GM23248 (cell line): Measurements from ENCODE around the gene ARHGAP24. TPM values are rescaled to one million over a fixed set of nuclear protein-coding genes. Genes with fewer than 3 reads are reported as not detected.

Experiments
- DNase-seq: peaks from one replicate; pipeline ENCODE4 v3.0.0-alpha.2; 2015
- H2AFZ ChIP-seq: fragments of 200-600 bp; sonication (generic); 2 replicates; pipeline ENCODE4 v1.6.1; 2016; ENCODE audit warnings: antibody characterized with exemption
- H3F3A ChIP-seq: fragments of 200-600 bp; sonication (generic); 2 replicates; pipeline ENCODE4 v1.6.1; 2016; ENCODE audit warnings: mild to moderate bottlenecking, antibody characterized with exemption, mixed run types; ENCODE audit not compliant: insufficient read depth
- H3K27ac ChIP-seq: fragments of 200-600 bp; sonication (generic); 2 replicates; pipeline ENCODE4 v1.5.1; 2016; ENCODE audit warnings: mild to moderate bottlenecking
- H3K27me3 ChIP-seq: fragments of 200-600 bp; sonication (generic); replicated peaks from 2 replicates; pipeline ENCODE4 v1.6.1; 2016; ENCODE audit warnings: mild to moderate bottlenecking; ENCODE audit not compliant: insufficient read depth
- H3K36me3 ChIP-seq: fragments of 200-600 bp; sonication (generic); 2 replicates; pipeline ENCODE4 v1.6.1; 2016; ENCODE audit warnings: low read depth, mild to moderate bottlenecking
- H3K4me1 ChIP-seq: fragments of 200-600 bp; sonication (generic); 2 replicates; pipeline ENCODE4 v1.6.1; 2016; ENCODE audit warnings: mild to moderate bottlenecking; ENCODE audit not compliant: insufficient read depth
- H3K4me2 ChIP-seq: fragments of 200-600 bp; sonication (generic); one replicate; pipeline ENCODE4 v1.6.1; 2016; ENCODE audit warnings: mild to moderate bottlenecking; ENCODE audit not compliant: unreplicated experiment
- H3K4me3 ChIP-seq: fragments of 200-600 bp; sonication (generic); 2 replicates; pipeline ENCODE4 v1.5.1; 2016; ENCODE audit warnings: mild to moderate bottlenecking
- H3K79me2 ChIP-seq: fragments of 200-600 bp; sonication (generic); 2 replicates; pipeline ENCODE4 v1.6.1; 2016; ENCODE audit warnings: mild to moderate bottlenecking; ENCODE audit not compliant: insufficient read depth
- H3K9ac ChIP-seq: fragments of 200-600 bp; sonication (generic); 2 replicates; pipeline ENCODE4 v1.6.1; 2016; ENCODE audit warnings: mild to moderate bottlenecking
- H3K9me2 ChIP-seq: fragments of 200-600 bp; sonication (generic); 2 replicates; pipeline ENCODE4 v1.6.1; 2016; ENCODE audit warnings: mixed run types, mild to moderate bottlenecking, moderate library complexity; ENCODE audit not compliant: insufficient read depth
- H3K9me3 ChIP-seq: fragments of 200-600 bp; sonication (generic); one replicate; pipeline ENCODE4 v1.6.1; 2017; ENCODE audit warnings: low read depth
- H4K20me1 ChIP-seq: fragments of 200-600 bp; sonication (generic); 2 replicates; pipeline ENCODE4 v1.6.0; 2016; ENCODE audit not compliant: insufficient read depth
- EZH2 ChIP-seq: fragments of 200-600 bp; sonication (generic); IDR thresholded peaks from 2 replicates; pipeline ENCODE4 v1.6.1; 2018; ENCODE audit warnings: antibody characterized with exemption, mild to moderate bottlenecking; ENCODE audit not compliant: insufficient read depth, poor library complexity, severe bottlenecking
- EZH2phosphoT487 ChIP-seq: fragments of 200-600 bp; sonication (generic); IDR thresholded peaks from 2 replicates; pipeline ENCODE4 v1.6.1; 2018; ENCODE audit warnings: antibody characterized with exemption, moderate library complexity, mild to moderate bottlenecking, low read depth; ENCODE audit not compliant: insufficient read depth
- WGBS, 2 experiments: methylation state at CpG; one replicate each; pipeline ENCODE4 v1.1.6; 2015 to 2017; ENCODE audit warnings: low lambda C conversion rate in 2 of 2, low coverage in 1 of 2; ENCODE audit errors: missing lambda C conversion rate in 2 of 2; 5-methylcytosine and 5-hydroxymethylcytosine counted together
- in situ Hi-C: fragments of 300-500 bp; cut with MboI; formaldehyde crosslinking; loops from 2 replicates; pipeline ENCODE4 v1.15.0; 2020
- polyA plus RNA-seq: library from polyadenylated mRNA; unstranded; fragments of >200 nt; fragmentation: Nextera tagmentation; extraction: Ambion mirVana; gene quantifications from 2 replicates; pipeline ENCODE4 v1.2.1, GENCODE V29; 2016
- total RNA-seq: library from RNA; depleted of rRNA; stranded (reverse); fragments of >200 nt; shearing (Covaris generic); gene quantifications from 2 replicates; pipeline ENCODE4 v1.2.3, GENCODE V29; 2014

The ARHGAP24 gene
- total and polyA plus RNA-seq, 2 experiments from 2014 or later, result 24.1 to 31.6 TPM

DNA sequence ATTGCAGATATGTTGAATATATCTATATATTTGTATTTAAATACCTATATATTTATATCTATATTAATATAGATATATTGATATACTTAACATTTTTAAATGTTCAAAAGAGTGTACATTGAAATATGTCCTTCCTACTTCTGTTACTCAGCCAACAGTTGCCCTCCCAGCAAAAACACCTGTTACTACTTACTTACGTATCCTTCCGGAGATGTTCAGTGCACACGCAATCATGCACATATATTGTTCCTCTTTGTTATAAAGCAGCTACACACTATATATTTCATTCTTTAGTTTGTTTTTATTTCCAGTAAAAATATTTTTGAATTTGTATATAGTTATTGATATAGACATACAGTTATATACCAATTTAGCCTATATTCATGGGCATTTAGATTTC is 142.3 kb downstream of the ARHGAP24 start:
- Histone ChIP-seq H4K20me1 (no peaks in the 10 kb centered on the region), H3K79me2 (no peaks in the 10 kb centered on the region), H3K9me2 (no peaks in the 10 kb centered on the region), H3K36me3 (no peaks in the 10 kb centered on the region), H3K4me3 (no peak overlapping the region), H3K4me2 (no peak overlapping the region), H3K9ac (no peak overlapping the region), H3K27ac (no peak overlapping the region), H3F3A (no peaks in the 10 kb centered on the region), H3K9me3 (no peaks in the 10 kb centered on the region), H3K27me3 (no peaks in the 10 kb centered on the region), H2AFZ (no peak overlapping the region), H3K4me1 (no peaks in the 10 kb centered on the region)
- no peak for DNase-seq
- TF ChIP-seq EZH2phosphoT487, result no peak
- no peak for TF ChIP-seq EZH2
- in situ Hi-C loops, result no loop called here
- 80 to 83% methylated on average over 3 of the region's 3 CpGs for WGBS, 2 experiments

- Histone ChIP-seq H3K4me2 (no peak overlapping the region), H3K79me2 (no peaks in the 10 kb centered on the region)
- TF ChIP-seq EZH2 (no peak), EZH2phosphoT487 (no peak)
These were observed 158.0 kb downstream of the ARHGAP24 start for GRCh38 chr4:85632981-85633380.

DNA sequence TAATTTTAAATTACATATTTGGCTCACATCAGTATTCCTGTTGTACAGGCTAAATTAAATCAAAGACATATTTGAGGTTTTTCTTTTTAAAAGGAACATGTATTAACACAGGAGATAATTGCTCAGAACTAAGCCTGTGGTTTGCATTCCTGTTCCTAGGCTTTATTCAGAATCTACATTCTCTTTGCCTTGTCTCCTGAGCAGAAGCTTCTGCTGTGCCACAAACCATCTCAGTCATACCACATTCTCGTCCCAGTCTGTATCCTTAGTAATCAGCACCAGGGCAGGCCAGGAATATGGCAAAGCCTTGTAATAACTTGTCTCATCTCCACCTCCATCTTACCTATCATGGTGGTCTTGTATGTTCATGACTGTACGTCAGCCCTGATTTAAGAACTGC is 162.8 kb downstream of the ARHGAP24 start:
- no peaks in the 10 kb centered on the region for H3K9me3 ChIP-seq
- WGBS, 2 experiments, result 93 to 96% methylated on average over 2 of the region's 2 CpGs
- in situ Hi-C loops, result no loop called here
- H3K4me1 ChIP-seq, result no peaks in the 10 kb centered on the region
- no peak for DNase-seq
- H3K9ac ChIP-seq, result no peak overlapping the region
- no peaks in the 10 kb centered on the region for H3K9me2 ChIP-seq
- H3K36me3 ChIP-seq, result no peaks in the 10 kb centered on the region
- no peaks in the 10 kb centered on the region for H3F3A ChIP-seq
- no peak overlapping the region for H3K27ac ChIP-seq
- H3K27me3 ChIP-seq, result no peaks in the 10 kb centered on the region
- no peaks in the 10 kb centered on the region for H3K79me2 ChIP-seq
- no peak for TF ChIP-seq EZH2phosphoT487
- no peak for TF ChIP-seq EZH2
- no peaks in the 10 kb centered on the region for H4K20me1 ChIP-seq
- H3K4me3 ChIP-seq, result no peak overlapping the region
- H2AFZ ChIP-seq, result no peak overlapping the region
- no peak overlapping the region for H3K4me2 ChIP-seq

More at GRCh38 chr4:85632981-85633380, 158.0 kb downstream of the ARHGAP24 start:
- Histone ChIP-seq H2AFZ (no peak overlapping the region), H4K20me1 (no peaks in the 10 kb centered on the region), H3K36me3 (no peaks in the 10 kb centered on the region), H3K9me2 (no peaks in the 10 kb centered on the region), H3K4me3 (no peak overlapping the region), H3F3A (no peaks in the 10 kb centered on the region), H3K27ac (no peak overlapping the region), H3K9ac (no peak overlapping the region), H3K4me1 (no peaks in the 10 kb centered on the region), H3K9me3 (peaks cover 3% of the 10 kb centered on the region), H3K27me3 (no peaks in the 10 kb centered on the region)
- no peak for DNase-seq
- in situ Hi-C loops, result no loop called here

GRCh38 chr4:85639946-85640345 is 165.0 kb downstream of the ARHGAP24 start:
- Histone ChIP-seq H3K9me3 (no peaks in the 10 kb centered on the region), H2AFZ (no peak overlapping the region), H4K20me1 (no peaks in the 10 kb centered on the region), H3K4me1 (no peaks in the 10 kb centered on the region), H3K9ac (no peak overlapping the region), H3K4me3 (no peak overlapping the region), H3K36me3 (no peaks in the 10 kb centered on the region), H3K27me3 (no peaks in the 10 kb centered on the region), H3K4me2 (no peak overlapping the region), H3K9me2 (no peaks in the 10 kb centered on the region), H3F3A (no peaks in the 10 kb centered on the region), H3K79me2 (no peaks in the 10 kb centered on the region), H3K27ac (no peak overlapping the region)
- TF ChIP-seq EZH2 (no peak), EZH2phosphoT487 (no peak)
- in situ Hi-C loops, result no loop called here
- WGBS, 2 experiments, result 92 to 95% methylated on average over 4 of the region's 4 CpGs
- DNase-seq, result no peak

DNA sequence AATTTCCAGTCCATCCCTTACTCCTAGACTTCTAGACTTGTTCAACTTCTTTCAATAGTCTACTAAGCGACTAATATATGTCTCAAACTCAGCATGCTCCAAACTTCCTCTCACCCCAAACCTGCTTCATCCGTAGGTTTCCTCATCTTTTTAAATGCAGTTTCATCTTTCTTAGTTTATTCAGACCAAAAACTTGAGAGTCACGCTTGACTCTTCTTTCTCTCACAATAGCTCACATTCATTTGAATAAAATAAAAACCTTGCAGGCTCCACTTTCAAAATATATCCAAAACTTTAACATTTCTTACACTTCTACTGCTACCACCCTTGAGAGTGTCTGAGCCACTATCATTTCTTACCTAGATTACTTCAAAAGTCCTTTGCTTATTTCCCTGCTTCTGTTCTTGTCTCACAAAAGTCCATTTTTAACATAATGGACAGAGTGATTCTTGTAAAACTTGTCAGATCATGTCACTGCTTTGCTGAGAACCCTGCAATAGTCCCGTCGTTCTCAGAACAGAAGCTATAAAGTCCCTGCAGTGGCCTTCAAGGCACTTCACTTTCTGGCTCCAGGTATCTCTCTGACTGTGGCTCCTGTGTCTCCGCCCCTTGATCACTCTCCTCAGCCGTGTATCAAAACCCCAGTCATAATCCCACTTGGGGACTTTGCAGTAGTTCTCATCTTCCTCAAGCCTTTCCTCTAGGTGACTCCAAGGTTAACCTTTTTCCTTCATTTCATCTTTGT is 167.6 kb downstream of the ARHGAP24 start:
- Histone ChIP-seq H2AFZ (no peak overlapping the region), H4K20me1 (no peaks in the 10 kb centered on the region), H3F3A (no peaks in the 10 kb centered on the region), H3K9ac (no peak overlapping the region), H3K79me2 (no peaks in the 10 kb centered on the region), H3K4me1 (no peaks in the 10 kb centered on the region), H3K4me3 (no peak overlapping the region), H3K36me3 (no peaks in the 10 kb centered on the region), H3K9me2 (no peaks in the 10 kb centered on the region), H3K9me3 (no peaks in the 10 kb centered on the region), H3K27ac (no peak overlapping the region), H3K4me2 (no peak overlapping the region), H3K27me3 (no peaks in the 10 kb centered on the region)
- DNase-seq, result no peak
- 97 to 99% methylated on average over 7 of the region's 7 CpGs for WGBS, 2 experiments
- in situ Hi-C loops, result no loop called here
- TF ChIP-seq EZH2phosphoT487 (no peak), EZH2 (no peak)
